ENCODE measurements around the gene METTL18. TPM values are rescaled to one million over a fixed set of nuclear protein-coding genes. Genes with fewer than 3 reads are reported as not detected.
"Not testable (repeated sequence)": the region's sequence is repeated elsewhere in the genome, so short reads cannot be mapped to it uniquely, and the experiment has no call there.

The METTL18 gene
- total RNA-seq, 1 donor from 2014 or later = 8.8 TPM

- Histone ChIP-seq H3K4me3 (ENCODE audit: low read depth, low read length) (no peak overlapping the region), H3K36me3 (ENCODE audit: control insufficient read depth, insufficient read depth, low read length) (no peaks in the 10 kb centered on the region), H3K27me3 (ENCODE audit: control insufficient read depth, insufficient read depth, low read length) (no peaks in the 10 kb centered on the region)
- TF ChIP-seq CTCF (IDR thresholded peaks at IDR 0.05; ENCODE audit: insufficient read depth, low read length, poor library complexity, severe bottlenecking) = no peak
- no peak for DNase-seq (ENCODE audit: low read depth)
Measured at GRCh38 chr1:169812131-169812530, 17.4 kb upstream of the METTL18 start.

GRCh38 chr1:169811418-169812035 is 16.8 kb upstream of the METTL18 start:
- not testable (repeated sequence) for DNase-seq (ENCODE audit: low read depth); H3K36me3 ChIP-seq (ENCODE audit: control insufficient read depth, insufficient read depth, low read length); H3K27me3 ChIP-seq (ENCODE audit: control insufficient read depth, insufficient read depth, low read length); H3K4me3 ChIP-seq (ENCODE audit: low read depth, low read length)

DNA sequence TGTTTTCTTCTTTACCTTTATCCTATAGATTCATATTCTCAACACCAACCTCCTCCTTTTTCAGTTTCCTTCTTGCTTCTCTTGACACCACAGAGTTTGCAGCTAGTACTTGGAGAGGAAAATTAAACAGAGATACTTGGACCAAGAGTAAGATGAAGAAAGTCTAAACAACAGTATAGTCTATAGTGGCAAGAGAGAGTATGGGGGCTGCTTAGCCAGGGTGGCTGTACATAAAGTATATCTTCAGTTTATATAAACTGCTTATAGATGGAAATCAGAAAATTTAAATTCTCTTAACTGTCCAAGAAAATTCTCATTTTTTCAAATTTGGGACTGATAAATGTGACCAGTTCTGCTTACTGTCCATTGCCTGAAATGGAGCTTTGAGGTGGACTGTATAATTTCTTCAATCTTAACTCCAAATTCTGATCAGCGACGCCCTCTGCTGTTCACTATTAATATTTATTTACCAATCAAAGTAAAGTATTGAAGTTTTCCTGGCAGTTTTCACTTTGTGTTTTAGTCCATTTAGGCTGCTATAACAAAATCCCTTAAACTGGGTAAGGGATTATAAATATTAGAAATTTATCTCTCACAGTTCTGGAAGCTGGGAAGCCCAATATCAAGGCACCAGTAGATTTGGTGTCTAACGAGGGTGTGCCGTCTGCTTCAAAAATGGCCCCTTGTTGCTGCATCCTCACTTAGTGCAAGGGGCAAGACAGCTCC is 14.8 kb upstream of the METTL18 start:
- TF ChIP-seq CTCF (IDR thresholded peaks at IDR 0.05; ENCODE audit: insufficient read depth, low read length, poor library complexity, severe bottlenecking) = peak; percentile 49
- peak; percentile 7 for DNase-seq (ENCODE audit: low read depth)
- Histone ChIP-seq H3K27me3 (ENCODE audit: control insufficient read depth, insufficient read depth, low read length) (no peaks in the 10 kb centered on the region), H3K36me3 (ENCODE audit: control insufficient read depth, insufficient read depth, low read length) (no peaks in the 10 kb centered on the region), H3K4me3 (ENCODE audit: low read depth, low read length) (no peak overlapping the region)

DNA sequence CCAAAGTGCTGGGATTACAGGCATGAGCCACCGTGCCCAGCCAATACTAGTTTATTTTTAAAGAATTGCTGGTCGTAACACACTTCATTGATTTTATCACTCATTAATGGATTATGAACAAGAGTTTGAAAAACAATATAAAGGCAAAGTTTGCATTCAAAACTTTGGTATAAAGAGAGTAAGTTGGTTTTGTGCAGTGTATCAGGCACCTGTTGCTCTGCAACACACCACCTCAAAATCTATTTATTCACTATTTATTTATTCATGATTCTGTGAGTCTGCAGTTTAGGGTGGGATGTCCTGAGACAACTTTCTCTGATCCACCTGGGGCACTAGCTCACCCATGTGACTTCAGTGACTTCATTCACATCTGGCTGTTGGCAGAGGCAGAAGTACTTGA is 10.2 kb upstream of the METTL18 start:
- no peak for TF ChIP-seq CTCF (IDR thresholded peaks at IDR 0.05; ENCODE audit: insufficient read depth, low read length, poor library complexity, severe bottlenecking)
- Histone ChIP-seq H3K4me3 (ENCODE audit: low read depth, low read length) (no peak overlapping the region), H3K36me3 (ENCODE audit: control insufficient read depth, insufficient read depth, low read length) (no peaks in the 10 kb centered on the region), H3K27me3 (ENCODE audit: control insufficient read depth, insufficient read depth, low read length) (no peaks in the 10 kb centered on the region)
- no peak for DNase-seq (ENCODE audit: low read depth)

GRCh38 chr1:169802888-169803287 is 8.2 kb upstream of the METTL18 start:
- no peak overlapping the region for H3K4me3 ChIP-seq (ENCODE audit: low read depth, low read length)
- no peak for TF ChIP-seq CTCF (IDR thresholded peaks at IDR 0.05; ENCODE audit: insufficient read depth, low read length, poor library complexity, severe bottlenecking)
- H3K36me3 ChIP-seq (ENCODE audit: control insufficient read depth, insufficient read depth, low read length) = peaks cover 1% of the 10 kb centered on the region
- H3K27me3 ChIP-seq (ENCODE audit: control insufficient read depth, insufficient read depth, low read length) = no peaks in the 10 kb centered on the region
- DNase-seq (ENCODE audit: low read depth) = no peak

DNA sequence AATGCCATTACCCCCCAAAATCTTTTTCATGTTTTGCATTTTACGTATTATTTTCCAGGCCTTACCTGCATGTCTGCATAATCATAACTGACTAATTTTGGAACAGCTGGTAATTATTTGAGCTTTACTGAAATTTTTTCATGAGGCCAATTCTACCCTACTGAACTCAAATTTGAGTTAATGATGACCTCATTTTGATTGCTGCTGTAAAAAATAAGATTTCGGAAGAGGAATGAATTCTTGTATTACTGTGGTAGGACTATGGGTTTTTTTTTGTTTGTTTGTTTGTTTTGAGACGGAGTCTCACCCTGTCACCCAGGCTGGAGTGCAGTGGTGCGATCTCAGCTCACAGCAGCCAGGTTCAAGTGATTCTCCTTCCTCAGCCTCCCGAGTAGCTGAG is 2.6 kb upstream of the METTL18 start:
- peaks cover 1% of the 10 kb centered on the region for H3K36me3 ChIP-seq (ENCODE audit: control insufficient read depth, insufficient read depth, low read length)
- H3K27me3 ChIP-seq (ENCODE audit: control insufficient read depth, insufficient read depth, low read length) = no peaks in the 10 kb centered on the region
- H3K4me3 ChIP-seq (ENCODE audit: low read depth, low read length) = no peak overlapping the region
- no peak for DNase-seq (ENCODE audit: low read depth)
- no peak for TF ChIP-seq CTCF (IDR thresholded peaks at IDR 0.05; ENCODE audit: insufficient read depth, low read length, poor library complexity, severe bottlenecking)
